NCI-H1694 treated with DMSO at 0.1 percent for 48 hours (cell line): ENCODE results near the gene TBC1D16.
A peak's percentile ranks its signal among the peaks of the same experiment; 100 is the strongest.

Experiments
- DNase-seq: peaks from one replicate; lab custom pipeline; 2025; lab: John Stamatoyannopoulos, UW

Gene TBC1D16

DNA sequence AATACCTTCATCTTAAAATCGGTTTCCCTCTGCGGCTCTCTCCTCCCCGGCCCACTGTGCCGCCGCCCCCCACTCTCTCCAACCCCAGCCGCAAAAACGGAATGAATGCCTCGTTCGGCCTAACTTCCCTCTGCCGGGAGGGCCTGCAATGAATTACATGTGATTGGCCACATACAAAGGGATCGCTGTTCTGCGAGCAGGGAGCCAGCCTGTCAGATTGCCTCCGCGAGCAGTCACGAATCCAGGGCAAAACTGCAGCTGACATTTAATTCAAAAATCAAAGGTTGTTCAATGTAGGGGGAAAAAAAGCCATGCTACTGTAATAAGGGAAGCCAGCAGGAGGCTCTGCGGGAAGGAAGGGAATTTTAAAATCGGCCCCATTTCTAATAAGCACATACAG lies 84.9 kb downstream of the TBC1D16 start:
- DNase-seq: peak; percentile 27

DNA sequence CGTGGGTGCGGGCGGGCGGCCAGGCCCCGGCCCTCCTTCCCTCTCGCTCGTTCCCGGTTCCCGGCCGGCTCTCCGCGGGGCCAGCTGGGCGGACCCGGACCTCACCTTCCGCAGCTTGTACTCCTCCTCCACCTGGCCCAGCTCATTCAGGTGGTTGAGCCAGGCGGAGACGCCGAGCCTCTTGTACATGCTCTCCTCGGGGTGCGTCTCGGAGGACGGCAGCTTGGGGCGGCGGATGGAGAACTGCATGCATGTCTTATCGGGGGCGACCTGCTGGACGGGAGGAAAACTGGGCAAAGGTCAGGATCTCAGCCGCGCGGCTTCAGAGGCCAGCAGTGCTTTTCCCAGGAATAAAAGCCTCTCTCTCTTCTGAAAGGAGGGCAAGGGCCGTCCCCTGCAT lies 85.4 kb downstream of the TBC1D16 start:
- no peak for DNase-seq

DNA sequence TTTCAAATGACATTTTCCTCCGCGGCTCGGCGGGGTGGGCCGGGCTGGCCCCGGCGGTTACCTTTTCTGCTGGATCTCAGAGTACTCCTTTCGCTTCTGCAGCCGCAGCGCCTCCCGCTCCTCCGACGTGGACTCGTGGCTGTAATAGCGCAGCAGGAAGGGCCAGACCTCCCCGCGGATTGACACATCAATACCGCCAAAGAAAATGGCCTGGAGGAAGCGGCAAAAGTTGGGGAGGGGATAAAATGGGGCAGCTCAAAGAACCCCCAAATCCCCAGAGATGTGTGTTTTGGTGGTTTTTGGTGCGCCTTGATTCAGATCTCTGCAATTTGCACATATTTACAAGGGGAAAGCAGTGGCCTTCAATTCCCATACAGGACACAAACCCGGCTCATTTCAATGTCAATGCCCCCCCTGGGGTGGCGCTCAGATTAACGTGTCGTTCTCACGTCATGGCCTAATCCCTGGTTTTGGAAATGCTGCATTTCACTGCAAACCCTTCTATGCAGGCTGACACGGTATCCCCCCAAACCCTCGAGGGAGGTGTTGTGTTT lies 85.9 kb downstream of the TBC1D16 start:
- DNase-seq: no peak

DNA sequence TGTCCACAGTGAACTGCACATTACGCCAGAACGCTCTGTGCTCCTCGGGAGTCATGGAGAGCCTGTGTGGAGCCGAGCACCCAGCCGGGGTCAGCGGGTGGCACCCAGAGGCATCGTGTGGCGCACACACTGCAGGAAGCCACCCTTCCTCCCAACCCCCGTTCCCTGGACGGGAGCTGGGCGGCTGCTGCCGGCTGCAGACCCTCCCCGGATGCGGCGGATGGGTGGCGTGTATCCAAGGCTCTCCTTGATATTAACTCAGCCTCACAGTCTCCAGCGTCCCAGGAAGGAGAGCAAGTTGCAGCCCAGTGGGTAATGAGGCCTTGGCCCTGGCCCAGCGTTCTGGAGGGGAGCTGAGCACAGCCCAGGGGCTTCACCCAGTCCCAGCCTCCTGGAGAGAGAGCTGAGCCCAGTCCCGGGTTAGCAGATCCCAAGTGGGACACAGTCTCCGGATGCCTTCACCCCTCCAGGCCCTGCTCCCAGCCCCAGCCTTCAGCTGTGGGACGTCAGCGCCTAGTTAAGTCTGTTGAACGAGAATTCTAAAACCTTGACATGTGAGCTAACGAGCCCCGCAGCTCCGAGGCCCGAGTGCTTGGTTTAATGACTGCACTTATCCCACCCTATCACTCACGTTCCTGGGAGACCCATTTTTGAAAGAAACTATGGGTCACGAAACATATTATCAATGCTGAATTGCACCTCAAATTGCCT lies 86.6 kb downstream of the TBC1D16 start:
- DNase-seq: peak; percentile 24

DNA sequence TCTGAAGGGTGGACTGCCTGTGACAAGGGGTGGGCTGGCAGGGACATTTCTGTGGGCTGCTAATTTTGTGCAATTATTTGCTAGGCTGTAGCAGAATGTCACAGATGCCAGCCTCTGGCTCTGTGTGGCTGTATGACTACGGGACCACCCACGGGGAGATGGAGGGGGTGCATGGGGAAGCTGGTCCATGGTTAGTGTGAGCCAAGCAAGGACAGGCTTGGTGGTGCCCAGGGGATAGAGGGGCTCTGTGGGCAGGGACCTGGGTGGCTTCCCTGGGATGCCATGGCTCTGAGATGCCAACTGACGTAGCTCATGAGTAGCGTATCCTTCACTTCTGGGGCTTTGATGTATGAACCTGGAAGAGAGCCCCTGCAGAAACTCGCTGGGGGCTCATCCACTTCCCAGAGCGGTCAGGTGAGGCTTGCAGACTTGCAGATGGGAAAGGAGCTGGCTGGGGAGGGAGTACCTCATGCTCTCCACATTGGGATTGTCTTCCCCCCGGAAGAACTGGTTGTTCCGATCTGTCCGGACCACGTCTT lies 87.2 kb downstream of the TBC1D16 start:
- DNase-seq: peak; percentile 8

DNA sequence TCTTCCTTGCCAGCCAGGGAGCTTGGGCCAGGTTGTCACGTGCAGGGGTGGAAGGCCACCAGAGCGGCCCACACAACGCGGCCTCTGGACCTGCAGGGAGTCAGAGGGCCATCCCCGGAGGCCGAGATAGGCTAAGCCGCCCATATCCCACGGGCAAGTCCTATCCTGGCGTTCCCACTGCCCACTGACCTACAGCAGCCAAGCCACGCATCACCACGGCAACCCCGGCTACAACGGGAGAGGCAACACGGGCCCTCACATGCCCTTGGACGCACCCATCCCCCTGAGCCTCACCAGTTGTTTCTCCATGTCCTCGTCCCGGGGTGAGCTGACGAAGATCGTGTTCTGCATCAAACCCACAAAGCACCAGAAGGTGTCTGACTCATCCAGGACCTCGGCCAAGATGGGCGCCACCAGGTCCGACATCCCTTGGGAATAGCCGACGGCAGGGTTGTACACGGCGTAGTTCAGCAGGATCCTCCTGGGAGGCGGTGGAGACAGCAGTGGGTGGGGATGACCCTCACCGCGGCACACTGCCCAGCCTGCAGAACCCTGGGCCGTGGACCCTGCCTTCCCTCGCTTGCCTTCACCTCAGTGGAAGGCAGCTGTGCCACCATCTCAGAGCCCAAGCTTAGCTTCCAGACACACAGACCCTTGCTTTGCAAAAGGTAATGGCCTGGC lies 88.2 kb downstream of the TBC1D16 start:
- peak; percentile 74 for DNase-seq

DNA sequence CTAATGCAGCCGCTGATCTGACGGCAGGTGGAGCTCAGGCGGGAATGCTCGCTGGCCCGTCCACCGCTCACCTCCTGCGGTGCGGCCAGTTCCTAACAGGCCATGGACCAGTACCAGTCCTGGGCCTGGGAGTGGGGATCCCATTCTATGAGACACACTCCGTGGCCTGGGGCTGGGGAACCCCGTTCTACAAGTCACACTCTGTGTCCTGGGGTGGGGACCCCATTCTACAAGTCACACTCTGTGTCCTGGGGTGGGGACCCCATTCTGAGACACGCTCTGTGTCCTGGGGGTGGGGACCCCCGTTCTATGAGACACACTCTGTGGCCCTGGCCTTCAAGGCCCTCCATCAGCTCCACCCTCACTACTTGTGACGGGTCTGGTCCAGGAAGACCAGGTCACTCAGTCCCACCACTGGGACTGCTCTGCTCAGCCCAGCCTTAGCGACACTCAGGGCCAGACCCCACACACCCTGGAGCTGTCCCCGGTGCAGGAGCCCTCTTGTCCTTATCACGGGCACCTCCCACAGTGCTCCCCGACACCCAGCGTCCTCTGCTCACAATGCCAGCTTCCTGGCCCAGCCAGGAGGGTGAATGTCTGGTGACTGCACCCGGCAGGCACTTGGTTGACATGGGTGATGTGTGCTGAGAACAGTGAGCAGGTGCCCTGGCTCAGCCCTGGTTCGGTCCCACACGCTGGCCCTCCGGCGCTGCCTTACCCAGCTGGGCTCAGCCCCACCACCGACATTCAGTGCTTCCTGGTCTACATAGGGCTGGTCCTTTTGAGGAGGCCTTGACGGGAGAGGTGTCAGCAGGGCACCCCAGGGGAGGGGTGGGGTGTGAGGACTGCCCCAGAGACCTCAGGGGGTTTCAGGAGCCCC lies 89.1 kb downstream of the TBC1D16 start:
- no peak for DNase-seq

DNA sequence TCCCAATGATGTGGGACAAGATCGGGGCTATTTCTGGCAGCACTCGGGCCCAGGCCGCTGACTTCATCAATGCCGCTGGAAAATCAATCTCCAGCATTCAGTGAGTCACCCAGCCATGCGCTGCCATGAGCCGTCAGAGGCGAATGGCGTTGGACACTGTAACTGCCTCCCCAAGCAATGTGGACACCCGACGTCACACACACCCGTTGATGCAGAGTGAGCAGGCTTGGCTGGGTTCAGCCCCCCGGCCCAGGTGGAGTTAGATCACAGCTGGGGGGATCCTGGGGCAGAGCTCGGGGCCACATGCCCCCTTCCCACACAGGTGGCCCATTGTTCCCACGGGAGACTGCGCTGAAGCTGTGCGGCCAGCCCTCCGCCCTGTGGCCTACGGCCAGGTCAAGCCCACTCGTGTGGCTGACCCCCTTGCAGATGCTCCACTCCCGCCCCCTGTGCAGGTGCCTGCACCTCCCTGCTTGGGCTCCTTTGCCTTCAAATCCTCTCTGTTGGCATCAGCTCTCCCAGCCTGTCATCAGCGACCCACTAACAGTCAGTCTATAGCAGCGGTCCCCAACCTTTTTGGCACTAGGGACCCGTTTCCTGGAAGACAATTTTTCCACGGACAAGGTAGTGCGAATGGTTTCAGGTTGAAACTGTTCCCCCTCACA lies 89.9 kb downstream of the TBC1D16 start:
- no peak for DNase-seq

DNA sequence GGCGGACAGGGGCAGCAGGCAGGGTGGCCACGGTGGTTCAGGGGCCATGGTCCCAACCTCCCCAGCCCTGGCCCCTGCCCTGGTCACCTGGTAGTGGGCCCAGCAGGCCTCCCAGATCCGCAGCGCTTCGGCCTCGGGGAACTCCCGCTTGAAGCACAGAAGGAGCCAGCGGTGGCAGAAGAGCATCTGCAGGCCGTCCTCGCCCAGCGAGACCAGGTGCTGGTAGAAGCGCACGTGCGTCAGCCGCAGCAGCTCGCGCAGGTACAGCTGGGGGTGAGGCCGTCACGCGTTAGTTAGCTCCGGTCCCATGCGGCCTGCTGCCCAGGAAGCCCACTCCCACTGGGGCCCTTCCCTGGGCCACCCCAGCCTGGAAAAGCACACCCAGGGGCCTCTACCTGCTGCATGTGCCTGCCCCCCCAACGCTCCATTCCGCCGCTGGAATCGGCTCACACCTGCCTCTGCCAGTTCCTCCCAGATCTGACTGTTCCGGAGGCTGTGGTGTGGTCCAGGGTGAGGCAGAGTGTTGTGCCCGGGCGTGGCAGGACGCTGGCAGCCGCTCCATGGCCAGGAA lies 90.8 kb downstream of the TBC1D16 start:
- no peak for DNase-seq

DNA sequence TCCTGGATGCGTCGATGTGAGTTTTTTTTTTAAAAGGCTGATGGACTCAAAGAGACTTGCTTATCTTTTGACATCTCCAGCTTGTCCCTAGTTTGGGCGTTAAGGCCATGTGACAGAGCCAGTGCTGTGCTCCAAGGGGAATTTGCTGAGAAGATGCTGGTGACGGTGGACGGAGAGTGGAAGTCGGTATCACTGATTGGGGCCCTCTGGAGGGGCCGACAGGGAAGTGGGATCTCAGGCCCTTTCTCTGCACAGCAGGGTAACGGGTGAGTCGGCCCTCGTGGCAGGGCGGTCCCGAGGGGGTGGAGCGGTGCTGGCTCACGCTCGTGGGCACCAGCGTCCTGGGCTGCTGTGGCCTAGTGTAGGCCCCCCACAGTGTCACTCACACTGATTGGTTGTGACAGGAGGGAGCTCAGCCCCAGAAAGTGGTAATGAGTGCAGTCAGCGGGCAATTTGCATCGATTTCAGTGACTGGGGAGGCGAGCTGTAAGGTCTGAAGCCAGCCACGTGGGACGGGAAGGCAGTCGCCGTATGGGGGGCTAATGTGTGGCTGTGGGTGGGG lies 91.3 kb downstream of the TBC1D16 start:
- DNase-seq: no peak

DNA sequence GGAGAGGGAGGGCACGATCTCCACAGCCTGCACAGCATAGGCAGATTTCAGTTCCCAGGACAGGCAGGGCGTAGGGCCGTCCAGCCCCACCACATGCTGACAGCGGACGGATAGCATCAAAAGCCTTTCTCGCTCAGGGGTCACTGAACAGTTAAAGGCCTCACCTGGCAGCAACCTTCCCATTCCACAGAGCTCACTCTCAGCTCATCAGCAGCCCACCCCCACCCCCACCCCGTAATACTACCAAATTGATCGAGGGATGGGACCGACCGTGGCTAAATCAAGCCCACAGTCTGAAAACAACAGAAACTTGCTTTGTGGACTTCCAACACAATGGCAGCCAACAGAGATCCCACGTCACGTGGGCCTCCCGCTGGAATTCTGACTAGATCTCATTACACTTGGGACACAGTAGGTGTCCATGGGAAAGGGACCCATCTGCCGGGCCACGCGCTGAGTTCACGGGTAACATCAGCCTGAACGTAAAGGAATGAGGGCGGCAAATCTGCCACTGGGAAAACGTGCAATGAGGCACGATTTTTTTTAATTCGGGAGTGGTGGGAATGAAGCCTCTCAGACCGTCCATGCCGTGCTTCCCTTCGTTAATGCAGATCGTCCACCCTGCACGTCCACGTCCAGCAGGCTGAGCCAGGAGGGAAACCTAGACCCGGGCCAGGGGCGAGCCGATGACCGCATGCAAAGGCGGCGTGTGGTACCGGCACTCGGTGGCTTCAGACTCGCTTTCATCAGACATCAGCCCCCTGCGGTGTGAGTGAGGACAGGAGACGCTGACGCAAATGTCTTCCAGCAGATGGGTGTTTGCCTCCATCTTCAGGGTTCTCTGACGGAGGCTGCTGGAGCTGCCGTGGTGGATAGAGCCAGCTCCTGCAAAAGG lies 92.1 kb downstream of the TBC1D16 start:
- DNase-seq: no peak

DNA sequence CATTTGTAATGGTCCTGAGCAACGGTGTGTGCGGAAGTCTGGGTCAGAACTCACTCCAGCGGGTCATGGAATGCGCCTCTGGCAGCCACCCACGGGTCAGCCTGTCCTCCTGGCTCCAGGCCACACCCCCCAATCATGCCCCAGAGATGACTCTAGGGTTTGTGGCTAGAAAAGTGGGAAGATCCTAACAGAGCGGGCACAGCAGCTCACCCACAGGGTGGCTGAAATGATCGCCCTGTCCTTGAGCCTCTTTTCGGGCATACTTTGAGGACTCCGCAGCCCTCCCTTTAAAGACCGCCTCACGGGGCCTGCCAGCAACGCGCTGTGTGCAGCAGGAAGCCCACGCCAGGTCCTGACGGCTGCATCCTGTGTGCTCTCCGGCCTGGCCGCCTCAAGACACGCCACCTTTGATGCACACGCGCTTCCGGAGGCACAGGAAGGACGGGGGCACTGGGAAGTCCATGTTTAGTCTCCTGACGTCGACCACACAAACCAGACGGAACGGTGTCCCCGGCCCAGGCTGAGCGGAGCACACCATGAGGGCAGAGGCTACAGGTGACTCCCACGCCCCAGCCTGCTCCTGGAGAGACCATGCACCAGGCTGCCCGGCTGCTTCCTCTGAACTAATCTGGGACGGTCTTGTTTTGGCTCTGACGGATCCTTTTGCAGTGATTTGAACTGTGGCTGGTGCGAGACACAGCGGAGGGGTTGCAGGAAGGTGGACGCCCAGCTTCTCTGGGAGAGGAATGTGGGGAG lies 92.9 kb downstream of the TBC1D16 start:
- no peak for DNase-seq

DNA sequence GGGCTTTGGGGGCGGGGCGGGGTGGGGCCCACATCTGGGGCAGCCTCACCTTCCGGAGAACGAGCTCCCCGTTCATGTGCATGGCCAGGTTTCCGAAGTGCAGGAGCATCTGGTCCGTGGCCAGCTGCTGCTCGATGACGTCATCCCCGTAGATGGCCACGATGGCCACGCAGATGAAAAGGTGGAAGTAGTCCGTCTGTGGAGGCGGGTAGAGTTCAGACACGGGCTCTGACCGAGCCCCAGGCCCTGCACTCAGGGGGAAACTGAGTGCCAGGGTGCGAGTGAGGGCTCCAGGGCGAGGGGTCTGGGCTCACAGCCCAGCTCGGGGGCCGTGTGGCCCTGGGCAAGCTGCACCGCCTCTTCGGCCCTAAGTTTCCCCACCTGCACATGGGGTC lies 93.7 kb downstream of the TBC1D16 start:
- DNase-seq: no peak

DNA sequence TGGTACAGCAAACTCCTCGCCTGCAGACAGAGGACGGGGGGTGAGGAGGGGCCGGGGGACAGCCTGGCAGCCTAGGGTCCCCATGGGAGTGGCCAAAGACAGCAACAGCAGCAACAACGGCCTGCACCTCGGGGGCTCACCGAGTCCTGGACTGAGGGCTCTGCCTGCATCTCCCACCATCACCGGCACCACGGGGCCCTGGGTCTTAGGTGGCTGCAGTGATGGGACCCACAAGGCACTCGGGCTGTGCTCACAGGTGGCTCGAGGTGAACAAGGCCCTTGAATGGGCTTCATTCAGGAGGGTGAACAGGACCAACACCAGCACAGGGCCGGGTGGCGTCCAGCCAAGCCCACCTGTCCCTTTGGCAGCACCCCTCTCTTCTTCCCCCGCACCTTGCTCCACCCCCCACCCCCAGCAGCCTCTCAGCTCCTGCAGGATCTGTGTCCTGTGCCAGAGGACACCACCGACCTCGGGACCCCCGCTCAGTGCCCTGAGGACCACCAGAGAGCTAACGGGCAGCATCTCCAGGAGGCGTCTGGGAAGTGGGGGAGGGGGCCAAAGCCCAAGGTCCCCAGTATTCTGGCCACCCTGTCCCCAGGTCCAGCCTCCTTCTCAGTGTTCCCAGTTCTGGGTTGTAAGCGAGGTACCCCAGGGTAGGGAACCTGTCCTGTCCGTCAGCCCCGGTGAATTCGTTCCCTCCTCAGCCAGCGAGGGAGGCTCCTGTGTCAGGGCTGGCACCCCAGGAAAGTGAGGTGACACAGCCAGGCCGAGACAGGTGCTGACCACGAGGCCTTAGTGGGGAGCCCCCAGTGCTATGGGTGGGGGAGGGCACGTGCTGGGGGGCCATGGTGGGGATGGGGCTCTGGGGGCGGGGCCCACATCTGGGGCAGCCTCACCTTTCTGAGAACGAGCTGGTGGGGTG lies 94.3 kb downstream of the TBC1D16 start:
- DNase-seq: no peak

DNA sequence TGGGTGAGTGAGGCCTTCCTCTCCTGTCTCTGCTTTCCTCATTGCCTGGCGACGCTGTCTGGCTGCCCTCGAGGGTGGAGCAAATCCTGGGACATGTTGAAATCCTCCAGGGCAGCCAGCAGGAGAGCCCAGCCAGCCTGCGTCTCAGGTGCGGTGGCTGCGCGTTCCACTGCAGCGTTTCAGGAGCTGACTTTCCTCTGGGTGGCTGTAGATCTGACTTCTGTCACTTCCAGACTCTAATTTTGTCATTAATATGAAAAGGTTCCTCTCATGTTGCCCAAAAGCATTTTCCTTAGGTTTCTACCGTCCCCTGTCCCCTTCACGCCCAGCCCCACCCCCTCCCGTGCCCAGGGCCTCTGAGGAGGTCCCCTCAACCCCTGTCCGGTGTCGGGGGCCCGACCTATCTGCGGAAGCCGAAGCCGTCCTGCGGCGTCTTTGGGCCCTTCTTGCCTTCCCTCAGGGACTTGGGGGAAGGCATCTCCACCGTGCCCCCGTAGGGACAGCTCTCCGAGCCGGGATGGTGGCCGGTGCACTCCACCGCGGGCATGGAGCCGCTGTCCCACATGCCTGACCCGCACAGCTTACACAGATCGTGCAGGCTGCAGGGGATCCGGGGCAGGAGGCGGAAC lies 95.1 kb downstream of the TBC1D16 start:
- DNase-seq: no peak

DNA sequence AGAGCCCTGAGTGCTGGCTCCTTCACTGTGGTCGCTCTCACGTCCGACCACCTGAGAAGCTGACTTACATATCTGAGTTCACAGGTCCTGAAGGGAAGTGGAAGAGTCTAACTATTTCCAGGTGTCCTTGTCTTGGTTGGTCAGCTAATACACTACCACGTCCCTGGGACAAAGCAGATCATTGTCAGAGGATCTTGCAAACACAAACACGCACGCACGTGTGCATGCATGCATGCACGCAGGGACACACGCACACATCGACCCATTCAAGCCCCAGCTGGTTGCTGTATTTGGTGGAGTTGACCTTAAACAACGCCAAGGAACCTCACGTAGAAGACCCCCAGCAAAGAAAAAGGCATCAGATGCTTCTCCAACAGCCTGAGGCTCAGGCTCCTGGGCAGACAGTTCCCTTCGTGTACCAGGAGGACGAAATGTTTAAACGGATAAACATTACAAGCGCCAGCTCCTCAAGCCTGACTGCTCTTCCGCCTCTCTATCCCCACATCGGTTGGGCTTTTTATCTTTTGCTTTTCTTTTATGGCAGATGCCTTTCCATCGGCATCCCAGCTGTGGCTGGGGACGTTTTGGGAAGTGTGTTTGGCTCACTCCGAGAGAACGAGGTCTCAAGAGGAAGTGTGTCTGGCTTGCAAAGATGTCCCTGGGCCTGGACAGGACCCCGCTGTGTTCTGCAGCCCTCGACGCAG lies 95.8 kb downstream of the TBC1D16 start:
- DNase-seq: no peak

DNA sequence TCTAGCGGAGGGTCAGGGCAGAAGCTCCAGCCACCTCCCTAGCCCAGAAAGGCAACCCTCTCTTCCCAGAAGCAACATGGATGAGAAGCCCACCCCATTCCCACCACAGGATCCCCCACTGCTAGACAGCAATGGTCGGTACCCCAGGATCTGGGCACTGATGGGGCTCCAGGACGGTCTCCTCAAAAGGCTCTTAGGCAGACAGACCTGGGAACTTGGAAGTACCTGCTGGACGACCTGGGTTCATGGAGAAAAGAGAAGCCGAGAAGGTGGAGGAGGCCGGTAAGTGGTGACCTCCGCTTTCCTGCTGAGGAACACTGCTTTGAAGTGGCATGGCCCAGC lies 96.6 kb downstream of the TBC1D16 start:
- DNase-seq: no peak
